ENCODE data around the gene SRP54. TPM values are rescaled to one million over a fixed set of nuclear protein-coding genes. Genes with fewer than 3 reads are reported as not detected.

SRP54 gene
- total and polyA plus RNA-seq, 2 of the 13 experiments (the other 11 are each of a cell fraction or from before 2014, with no cell fraction given): 42.2 to 207 TPM

- 67% methylated on average over 2 of the region's 2 CpGs for WGBS (ENCODE audit: low lambda C conversion rate)
- Histone ChIP-seq H3K9me3 (ENCODE audit: low read length) (no peaks in the 10 kb centered on the region), H4K20me1 (ENCODE audit: insufficient read depth, low read length) (no peaks in the 10 kb centered on the region), H3K36me3 (replicated peaks in 1 of 2; ENCODE audit: control insufficient read depth in 1 of 2, insufficient read depth in 2 of 2, low read length in 2 of 2) (peaks cover 0 to 5% of the 10 kb centered on the region in 2 experiments; a peak in 2 of 5 replicates), H3K9ac (ENCODE audit: insufficient read depth, low read depth, low read length) (no peak overlapping the region), H3K4me3 (replicated peaks in 1 of 3; ENCODE audit: insufficient read depth in 1 of 3, low read depth in 2 of 3, low read length in 3 of 3) (no peak overlapping the region), H3K4me2 (ENCODE audit: low read depth, low read length) (no peak overlapping the region), H3K27ac (ENCODE audit: extremely low read length, insufficient read depth, low read length) (no peak overlapping the region), H3K4me1 (ENCODE audit: insufficient read depth, low read length) (peaks cover 5% of the 10 kb centered on the region; the same call in 1 of the 2 replicates), H3K79me2 (ENCODE audit: insufficient read depth, low read length) (no peaks in the 10 kb centered on the region), H3K27me3 (ENCODE audit: control insufficient read depth in 1 of 2, insufficient read depth in 2 of 2, low read length in 2 of 2) (no peaks in the 10 kb centered on the region), H2AFZ (ENCODE audit: low read length) (no peak overlapping the region)
- in situ Hi-C loops (cut with HindIII; ENCODE audit: extremely low pct_ligation_motif_present, low pct_unique_long_range_greater_than_20kb): no loop called here
- POLR2A ChIA-PET: no interaction called here
- BruUV-seq (replicated peaks): no TSS peak
- TF ChIP-seq CEBPG (CRISPR knock-in tag; IDR thresholded peaks at IDR 0.05): no peak
- no peak for TF ChIP-seq PHF21A (CRISPR knock-in tag; IDR thresholded peaks at IDR 0.05)
- TF ChIP-seq PAF1 (CRISPR knock-in tag; IDR thresholded peaks at IDR 0.05): no peak
- ATAC-seq (no peak), FAIRE-seq (no peak), DNase-seq (ENCODE audit: low spot score) (no peak)
- intact Hi-C loops (cut with micrococcal nuclease; ENCODE audit: unreplicated experiment): no loop called here
- CTCF ChIA-PET (ENCODE audit: low intra/inter-chr PET ratio, low total read pairs): no interaction called here
Measured at GRCh38 chr14:34933301-34933700, 49.5 kb upstream of the SRP54 start.

DNA sequence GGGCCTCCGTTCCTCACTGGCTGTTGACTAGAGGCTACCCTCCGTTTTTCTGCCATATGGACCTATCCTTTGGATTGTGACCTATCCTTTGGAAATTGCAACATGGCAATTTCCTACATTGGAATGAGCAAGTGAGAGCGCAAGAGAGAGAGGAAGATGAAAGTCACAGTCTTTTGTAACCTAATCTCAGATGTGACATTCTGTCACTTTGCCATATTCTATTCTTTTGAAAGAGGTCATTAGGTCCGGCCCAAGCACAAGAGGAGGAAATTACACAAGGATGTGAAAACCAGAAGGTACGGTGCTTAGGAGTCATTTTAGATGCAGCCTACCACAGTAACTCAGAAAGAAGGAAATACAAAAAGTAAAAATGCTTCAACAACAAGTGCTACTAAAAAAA is 47.3 kb upstream of the SRP54 start:
- intact Hi-C loops (cut with micrococcal nuclease; ENCODE audit: unreplicated experiment) (no loop called here), in situ Hi-C loops (cut with HindIII; ENCODE audit: extremely low pct_ligation_motif_present, low pct_unique_long_range_greater_than_20kb) (no loop called here)
- Histone ChIP-seq H3K9me3 (ENCODE audit: low read length) (no peaks in the 10 kb centered on the region), H3K4me1 (ENCODE audit: insufficient read depth, low read length) (peaks cover 5% of the 10 kb centered on the region; the same call in 1 of the 2 replicates), H3K36me3 (replicated peaks in 1 of 2; ENCODE audit: control insufficient read depth in 1 of 2, insufficient read depth in 2 of 2, low read length in 2 of 2) (peaks cover 0 to 2% of the 10 kb centered on the region in 2 experiments; a peak in 1 of 5 replicates), H3K4me2 (ENCODE audit: low read depth, low read length) (no peak overlapping the region), H3K4me3 (replicated peaks in 1 of 3; ENCODE audit: insufficient read depth in 1 of 3, low read depth in 2 of 3, low read length in 3 of 3) (no peak overlapping the region), H3K79me2 (ENCODE audit: insufficient read depth, low read length) (no peaks in the 10 kb centered on the region), H3K9ac (ENCODE audit: insufficient read depth, low read depth, low read length) (no peak overlapping the region), H3K27me3 (ENCODE audit: control insufficient read depth in 1 of 2, insufficient read depth in 2 of 2, low read length in 2 of 2) (no peaks in the 10 kb centered on the region), H4K20me1 (ENCODE audit: insufficient read depth, low read length) (no peaks in the 10 kb centered on the region), H2AFZ (ENCODE audit: low read length) (no peak overlapping the region), H3K27ac (ENCODE audit: extremely low read length, insufficient read depth, low read length) (no peak overlapping the region)
- ATAC-seq (no peak), FAIRE-seq (no peak), DNase-seq (ENCODE audit: low spot score) (peak; percentile 33)
- CTCF ChIA-PET (ENCODE audit: low intra/inter-chr PET ratio, low total read pairs): no interaction called here
- no TSS peak for BruUV-seq (replicated peaks)
- WGBS (ENCODE audit: low lambda C conversion rate): 94% methylated on average over 5 of the region's 5 CpGs
- POLR2A ChIA-PET: no interaction called here
- TF ChIP-seq MAFF (IDR thresholded peaks at IDR 0.05; ENCODE audit: low read depth, low read length) (0 out of 2 replicates have a peak, but pooled peaks have one; percentile 8), ZBTB20 (CRISPR knock-in tag; IDR thresholded peaks at IDR 0.05; ENCODE audit: borderline replicate concordance, low read depth) (no peak), ESRRA (CRISPR knock-in tag; IDR thresholded peaks at IDR 0.05; ENCODE audit: low read depth) (no peak), ZHX1 (CRISPR knock-in tag; IDR thresholded peaks at IDR 0.05; ENCODE audit: low read depth) (no peak), CREB1 (IDR thresholded peaks at IDR 0.05) (peak; percentile 16; the same call in 1 of the 2 replicates), CREB1 (CRISPR knock-in tag; IDR thresholded peaks at IDR 0.05) (no peak), MAFK (conservative IDR thresholded peaks at IDR 0.05 in 1 of 2, IDR thresholded peaks at IDR 0.05 in 1 of 2; ENCODE audit: low read length in 2 of 2) (peak; percentile 23 to 50; a peak in 3 of 4 replicates), KDM1A (CRISPR knock-in tag; IDR thresholded peaks at IDR 0.05) (no peak), EZH2 (conservative IDR thresholded peaks at IDR 0.05; ENCODE audit: low read depth, low read length) (no peak), ZNF780A (CRISPR knock-in tag; IDR thresholded peaks at IDR 0.05) (no peak), ZNF577 (CRISPR knock-in tag; IDR thresholded peaks at IDR 0.05; ENCODE audit: borderline replicate concordance, low read depth) (no peak), CEBPB (IDR thresholded peaks at IDR 0.05; ENCODE audit: borderline replicate concordance, low read depth, low read length) (peak; percentile 38; the same call in 1 of the 2 replicates)
- TF ChIP-seq, protein P1, sequence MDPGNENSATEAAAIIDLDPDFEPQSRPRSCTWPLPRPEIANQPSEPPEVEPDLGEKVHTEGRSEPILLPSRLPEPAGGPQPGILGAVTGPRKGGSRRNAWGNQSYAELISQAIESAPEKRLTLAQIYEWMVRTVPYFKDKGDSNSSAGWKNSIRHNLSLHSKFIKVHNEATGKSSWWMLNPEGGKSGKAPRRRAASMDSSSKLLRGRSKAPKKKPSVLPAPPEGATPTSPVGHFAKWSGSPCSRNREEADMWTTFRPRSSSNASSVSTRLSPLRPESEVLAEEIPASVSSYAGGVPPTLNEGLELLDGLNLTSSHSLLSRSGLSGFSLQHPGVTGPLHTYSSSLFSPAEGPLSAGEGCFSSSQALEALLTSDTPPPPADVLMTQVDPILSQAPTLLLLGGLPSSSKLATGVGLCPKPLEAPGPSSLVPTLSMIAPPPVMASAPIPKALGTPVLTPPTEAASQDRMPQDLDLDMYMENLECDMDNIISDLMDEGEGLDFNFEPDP (CRISPR knock-in tag; conservative IDR thresholded peaks at IDR 0.05): 0 out of 2 replicates have a peak, but pooled peaks have one; percentile 62
